Left lobe of liver (tissue), 2 donors: Measurements from ENCODE around the gene HOXC11. TPM values are rescaled to one million over a fixed set of nuclear protein-coding genes. Genes with fewer than 3 reads are reported as not detected.
A peak's percentile ranks its signal among the peaks of the same experiment; 100 is the strongest.

Experiments
- ATAC-seq: fragments of 200-7000 bp; cut with Tn5 transposase; one replicate; pipeline ENCODE4 v1.9.1; 2020; ENCODE audit warnings: mild to moderate bottlenecking, moderate library complexity
- DNase-seq: peaks from one replicate; pipeline ENCODE4 v3.0.0-alpha.2; 2020; ENCODE audit warnings: low spot score
- total RNA-seq: library from RNA; stranded (reverse); gene quantifications from one replicate; pipeline ENCODE4 v1.2.1, GENCODE V29; 2021
- donor health status: DM: no; HTN: no; CAD: no; lungs with moderate emphysema.
- donor health status: DM: no; HTN: yes; CAD: no.

The HOXC11 gene
- total RNA-seq, result not detected

DNA sequence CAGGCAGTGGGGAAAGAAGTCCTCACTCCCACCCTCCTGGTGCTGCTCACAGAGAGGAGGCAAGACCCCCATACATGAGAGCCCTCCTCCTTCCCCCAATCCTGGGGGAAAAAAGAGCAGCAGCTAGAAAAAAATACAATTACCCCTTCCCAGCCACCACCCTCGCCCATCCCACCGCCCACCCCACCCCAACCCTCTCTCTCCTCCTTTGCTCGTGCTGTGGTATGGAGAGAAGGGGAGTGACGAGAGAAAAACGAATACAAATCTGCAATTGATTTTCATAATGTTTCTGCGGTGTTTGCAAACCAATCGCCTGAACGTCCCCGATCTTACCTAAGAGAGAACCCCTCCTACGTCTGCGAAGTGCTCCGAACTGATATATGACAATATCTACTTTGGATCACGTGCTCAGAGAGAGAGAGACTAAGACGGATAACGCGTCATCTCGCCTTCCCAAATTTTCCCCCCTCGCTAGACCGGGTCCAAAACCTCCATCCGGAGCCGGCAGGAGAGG is at the start of gene HOXC11:
TSS of gene HOXC11 (plus strand) at position 405 of the 514 bp plus-strand sequence. CDS start 116 bp downstream, outside the sequence.
- ATAC-seq (no peak), DNase-seq (no peak)

GRCh38 chr12:53924521-53925405 is 48.2 kb upstream of the HOXC11 start:
- ATAC-seq, result no peak
- no peak for DNase-seq

DNA sequence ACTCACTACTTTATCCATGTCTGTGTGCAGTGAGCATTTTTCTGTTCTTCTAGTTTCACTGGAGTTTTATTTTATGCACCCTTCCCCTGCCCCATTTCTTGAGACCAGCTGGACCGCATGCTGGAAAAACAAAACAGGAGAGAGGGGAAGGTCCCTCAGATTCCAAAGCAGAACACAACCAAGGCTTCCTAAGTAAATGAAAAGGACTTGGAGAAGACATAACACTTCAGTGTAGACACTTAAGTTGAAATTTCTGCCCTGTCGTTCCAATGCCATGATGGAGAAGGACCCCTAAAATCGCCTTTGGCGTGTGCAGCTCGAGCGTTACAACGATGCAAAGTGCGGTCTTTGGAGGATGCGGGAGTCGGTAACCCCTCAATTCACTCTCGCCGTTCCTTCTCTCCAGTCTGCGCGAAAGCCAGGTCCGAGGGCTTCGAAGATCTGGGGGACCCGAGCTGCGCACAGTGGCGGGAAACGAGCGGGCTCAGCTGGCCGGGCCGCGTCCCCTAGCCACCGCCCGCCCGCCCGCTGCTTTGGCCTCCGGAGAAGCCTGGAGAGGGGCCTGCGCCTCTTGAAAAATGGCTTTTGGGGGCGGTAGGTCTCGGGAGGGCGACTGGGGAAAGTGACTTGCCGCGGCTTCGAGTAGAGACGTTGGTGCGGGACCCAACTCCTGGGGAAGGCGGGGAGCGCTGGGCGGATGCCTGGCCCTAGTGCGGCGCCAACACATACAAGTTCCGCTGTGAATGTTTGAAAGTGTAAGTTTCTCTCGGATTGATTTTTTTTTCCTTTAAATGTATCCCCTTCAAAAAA is 45.5 kb upstream of the HOXC11 start:
- ATAC-seq (no peak), DNase-seq (no peak)

- DNase-seq, result no peak
- ATAC-seq, result no peak
Measured at GRCh38 chr12:53928054-53928835, 44.7 kb upstream of the HOXC11 start.

DNA sequence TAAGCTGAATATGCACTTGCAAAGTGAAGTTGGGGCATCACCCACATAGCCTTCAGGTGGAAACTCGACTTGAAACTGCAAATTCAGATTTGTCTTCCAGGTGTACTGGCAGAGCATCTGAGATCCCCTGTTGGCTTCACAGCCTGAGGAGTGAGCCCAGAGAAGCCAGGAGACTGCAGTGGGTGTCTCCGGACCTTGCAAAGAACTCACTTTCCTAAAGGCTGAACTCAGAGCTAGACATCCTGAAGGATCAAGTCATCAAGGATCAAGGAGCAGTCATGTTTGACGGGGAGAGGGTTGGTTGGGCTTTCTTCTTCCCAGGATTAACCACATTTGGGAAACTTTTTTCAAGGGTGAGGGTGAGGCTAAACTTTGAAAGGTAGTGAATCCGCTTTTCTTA is 43.4 kb upstream of the HOXC11 start:
- DNase-seq, result no peak
- ATAC-seq, result no peak

- DNase-seq, result no peak
Measured at GRCh38 chr12:53930591-53931255, 42.2 kb upstream of the HOXC11 start.

GRCh38 chr12:53931844-53932581 is 40.9 kb upstream of the HOXC11 start:
- no peak for ATAC-seq

More at GRCh38 chr12:53930591-53931255, 42.2 kb upstream of the HOXC11 start:
- ATAC-seq, result no peak

GRCh38 chr12:53932915-53933314 is 40.0 kb upstream of the HOXC11 start:
- DNase-seq (no peak), ATAC-seq (no peak)

More at GRCh38 chr12:53931844-53932581, 40.9 kb upstream of the HOXC11 start:
- no peak for DNase-seq

- no peak for DNase-seq
- no peak for ATAC-seq
Measured at GRCh38 chr12:53935383-53936341, 37.3 kb upstream of the HOXC11 start.

- ATAC-seq, result no peak
- no peak for DNase-seq
Measured at GRCh38 chr12:53937099-53937498, 35.8 kb upstream of the HOXC11 start.

GRCh38 chr12:53937596-53938325 is 35.2 kb upstream of the HOXC11 start:
- ATAC-seq (no peak), DNase-seq (no peak)

GRCh38 chr12:53938326-53939140 is 34.4 kb upstream of the HOXC11 start, which contains the start of gene HOXC13:
Gene HOXC13, plus strand, starts transcription at chr12:53938831. Its CDS starts 76 bp downstream, at chr12:53938907.
- DNase-seq (no peak), ATAC-seq (no peak)

DNA sequence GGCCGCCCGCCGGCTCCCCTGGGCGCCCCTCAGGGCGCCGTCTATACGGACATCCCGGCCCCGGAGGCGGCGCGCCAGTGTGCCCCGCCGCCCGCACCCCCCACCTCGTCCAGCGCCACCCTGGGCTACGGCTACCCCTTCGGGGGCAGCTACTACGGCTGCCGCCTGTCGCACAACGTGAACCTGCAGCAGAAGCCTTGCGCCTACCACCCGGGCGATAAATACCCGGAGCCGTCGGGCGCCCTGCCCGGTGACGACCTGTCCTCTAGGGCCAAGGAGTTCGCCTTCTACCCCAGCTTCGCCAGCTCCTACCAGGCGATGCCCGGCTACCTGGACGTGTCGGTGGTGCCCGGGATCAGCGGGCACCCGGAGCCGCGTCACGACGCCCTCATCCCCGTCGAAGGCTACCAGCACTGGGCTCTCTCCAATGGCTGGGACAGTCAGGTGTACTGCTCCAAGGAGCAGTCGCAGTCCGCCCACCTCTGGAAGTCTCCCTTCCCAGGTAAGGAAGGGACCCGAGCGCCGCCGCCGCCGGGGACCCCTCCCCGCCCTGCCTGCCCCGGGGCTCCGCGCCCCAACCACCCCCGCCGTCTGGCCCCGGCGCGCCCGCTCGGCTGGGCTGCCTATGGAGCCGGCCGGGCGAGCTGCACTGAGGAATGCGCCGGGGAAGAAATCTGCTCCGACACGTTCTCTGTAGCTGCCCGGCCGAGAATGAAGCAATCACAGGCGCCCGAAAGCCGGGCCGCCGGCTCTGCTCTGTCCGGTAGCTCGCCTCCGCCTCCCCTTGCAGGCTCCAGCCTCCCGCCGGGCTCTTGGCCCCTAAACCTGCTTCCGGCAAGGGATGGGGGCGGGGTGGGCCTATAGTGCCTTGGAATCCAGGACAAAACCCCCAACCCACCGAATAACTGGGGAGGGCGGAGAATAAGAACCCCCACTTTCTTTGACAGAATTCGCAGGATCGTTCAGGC is 33.5 kb upstream of the HOXC11 start:
- DNase-seq (no peak), ATAC-seq (peak; percentile 68)

DNA sequence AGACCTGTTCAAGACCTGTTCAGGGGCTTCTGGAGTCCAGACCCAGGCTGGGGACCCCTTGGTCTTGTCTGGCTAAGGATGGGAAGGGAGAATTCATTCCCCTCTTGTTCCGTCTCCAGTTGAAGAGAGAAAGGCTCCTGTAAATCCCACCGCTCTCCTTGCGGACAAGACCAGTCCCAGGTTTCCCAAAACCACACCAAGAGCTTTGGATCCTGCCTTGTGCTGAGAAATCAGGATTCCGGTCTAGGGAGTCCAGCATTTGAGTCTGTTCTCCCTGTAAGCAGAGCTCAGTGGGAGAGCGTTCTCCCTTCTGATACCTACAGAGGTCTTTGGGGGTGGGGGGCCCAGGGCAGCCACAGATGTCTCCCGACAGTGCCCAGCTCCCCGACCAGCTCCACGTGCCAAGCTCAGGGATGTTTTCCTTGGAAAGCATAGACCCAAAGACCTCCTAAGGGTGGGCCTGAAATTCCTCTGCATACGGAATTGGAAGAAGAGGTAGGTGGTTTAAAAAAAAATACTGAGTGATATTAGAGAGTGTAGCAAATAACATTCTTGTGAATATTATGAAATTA is 32.4 kb upstream of the HOXC11 start:
- ATAC-seq (no peak), DNase-seq (no peak)

DNA sequence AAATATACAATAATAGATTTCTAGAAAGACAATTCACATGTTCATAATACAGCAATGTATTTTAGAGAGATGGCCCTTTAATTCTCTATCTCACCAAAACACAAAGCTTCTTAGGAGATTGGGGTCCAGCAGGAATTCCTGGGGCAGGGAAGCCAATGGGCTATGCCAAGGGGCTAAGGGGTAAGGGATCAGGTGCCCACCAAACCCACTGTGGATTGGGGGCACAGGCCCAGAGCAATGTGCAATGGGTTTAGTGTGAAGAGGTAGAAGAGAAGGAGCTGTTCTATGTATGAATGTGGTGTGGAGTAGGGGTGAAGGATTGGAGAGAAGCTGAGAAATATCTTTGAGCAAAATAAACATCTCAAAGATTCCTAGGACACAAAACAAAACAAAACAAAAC is 31.7 kb upstream of the HOXC11 start:
- ATAC-seq (no peak), DNase-seq (no peak)
